Adipocyte (in vitro differentiated cells): ENCODE results near the gene CRIM1.
"Not testable (repeated sequence)": the region's sequence is repeated elsewhere in the genome, so short reads cannot be mapped to it uniquely, and the experiment has no call there.

Experiments used
- DNase-seq: peaks from one replicate; pipeline ENCODE4 v3.0.0-alpha.2; 2015; ENCODE audit warnings: low read depth
- H3K27me3 ChIP-seq: replicated peaks from 2 replicates; pipeline ENCODE4 v1.7.0; 2013; ENCODE audit warnings: mild to moderate bottlenecking, low read length, moderate library complexity; ENCODE audit not compliant: control insufficient read depth, insufficient read depth
- H3K36me3 ChIP-seq: 2 replicates; pipeline ENCODE4 v1.7.0; 2013; ENCODE audit warnings: low read length, mild to moderate bottlenecking, moderate library complexity; ENCODE audit not compliant: control insufficient read depth, insufficient read depth, severe bottlenecking
- H3K4me1 ChIP-seq: 2 replicates; pipeline ENCODE4 v1.7.0; 2013; ENCODE audit warnings: mild to moderate bottlenecking, low read length, moderate library complexity; ENCODE audit not compliant: control insufficient read depth, insufficient read depth
- H3K4me3 ChIP-seq: 2 replicates; pipeline ENCODE4 v1.7.0; 2013; ENCODE audit warnings: mild to moderate bottlenecking, low read length, moderate library complexity
- H3K9ac ChIP-seq: 2 replicates; pipeline ENCODE4 v1.7.0; 2013; ENCODE audit warnings: mild to moderate bottlenecking, low read length, moderate library complexity
- H3K9me3 ChIP-seq: 2 replicates; pipeline ENCODE4 v1.7.0; 2013; ENCODE audit warnings: mild to moderate bottlenecking, low read length, moderate library complexity; ENCODE audit not compliant: control insufficient read depth

Gene CRIM1

DNA sequence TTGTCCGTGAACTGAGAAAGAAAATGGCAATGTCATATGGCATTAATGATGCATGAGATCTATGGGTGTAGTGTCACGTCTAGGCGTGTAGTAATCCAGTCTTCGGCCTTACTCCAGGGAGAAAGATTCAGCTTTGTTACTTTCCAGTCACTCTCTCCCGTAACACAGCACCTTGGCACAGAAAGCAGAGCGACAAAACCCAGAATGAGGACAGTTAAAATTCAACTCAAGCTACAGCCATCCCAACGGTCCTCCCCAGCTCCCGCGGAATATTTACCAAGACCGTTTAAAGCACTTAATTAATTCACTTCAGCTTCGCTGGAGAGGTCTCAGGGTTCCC lies 797 bp upstream of the CRIM1 start:
- Histone ChIP-seq H3K4me1 (peaks cover 40% of the 10 kb centered on the region), H3K36me3 (no peaks in the 10 kb centered on the region), H3K9me3 (no peaks in the 10 kb centered on the region), H3K9ac (peak overlapping the region; percentile 90), H3K4me3 (peak overlapping the region; percentile 92), H3K27me3 (no peaks in the 10 kb centered on the region)
- no peak for DNase-seq

DNA sequence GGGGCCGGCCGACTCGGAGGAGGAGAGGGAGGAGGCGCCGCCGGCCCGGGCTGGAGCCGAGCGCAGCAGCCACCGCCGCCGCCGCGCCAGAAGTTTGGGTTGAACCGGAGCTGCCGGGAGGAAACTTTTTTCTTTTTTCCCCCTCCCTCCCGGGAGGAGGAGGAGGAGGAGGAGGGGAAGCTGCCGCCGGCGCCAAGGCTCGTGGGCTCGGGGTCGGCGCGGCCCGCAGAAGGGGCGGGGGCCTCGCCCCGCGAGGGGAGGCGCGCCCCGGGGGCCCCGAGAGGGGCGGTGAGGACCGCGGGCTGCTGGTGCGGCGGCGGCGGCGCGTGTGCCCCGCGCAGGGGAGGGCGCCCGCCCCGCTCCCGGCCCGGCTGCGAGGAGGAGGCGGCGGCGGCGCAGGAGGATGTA lies 316 bp downstream of the CRIM1 start:
- DNase-seq, result peak; percentile 75
- H3K4me1 ChIP-seq, result peaks cover 50% of the 10 kb centered on the region
- peak overlapping the region; percentile 96 for H3K4me3 ChIP-seq

DNA sequence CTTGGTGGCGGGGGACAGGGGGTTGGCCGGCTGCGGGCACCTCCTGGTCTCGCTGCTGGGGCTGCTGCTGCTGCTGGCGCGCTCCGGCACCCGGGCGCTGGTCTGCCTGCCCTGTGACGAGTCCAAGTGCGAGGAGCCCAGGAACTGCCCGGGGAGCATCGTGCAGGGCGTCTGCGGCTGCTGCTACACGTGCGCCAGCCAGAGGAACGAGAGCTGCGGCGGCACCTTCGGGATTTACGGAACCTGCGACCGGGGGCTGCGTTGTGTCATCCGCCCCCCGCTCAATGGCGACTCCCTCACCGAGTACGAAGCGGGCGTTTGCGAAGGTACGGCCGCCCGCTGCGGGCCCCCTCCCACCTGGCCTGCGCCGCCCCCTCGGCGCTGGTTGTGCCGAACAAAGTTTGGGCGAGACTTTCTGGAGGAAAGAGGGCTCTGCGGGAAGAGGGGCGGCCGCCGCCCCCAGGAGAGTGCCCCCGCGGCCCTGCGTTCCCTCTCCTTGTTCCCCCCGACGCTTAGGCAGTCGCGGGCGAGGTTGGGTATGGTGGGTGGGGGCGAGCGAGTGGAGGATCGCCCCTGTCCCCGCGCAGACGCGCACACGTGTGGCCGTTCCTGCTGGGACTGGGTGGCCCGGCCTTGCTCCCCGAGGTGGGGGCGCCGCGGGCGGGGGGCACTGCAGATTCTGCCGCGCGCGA lies 866 bp downstream of the CRIM1 start:
- Histone ChIP-seq H3K9me3 (no peaks in the 10 kb centered on the region), H3K4me1 (peaks cover 56% of the 10 kb centered on the region), H3K4me3 (peak overlapping the region; percentile 96), H3K36me3 (peaks cover 4% of the 10 kb centered on the region), H3K27me3 (no peaks in the 10 kb centered on the region), H3K9ac (peak overlapping the region; percentile 97)
- no peak for DNase-seq

More for the DNA sequence above, 316 bp downstream of the CRIM1 start:
- no peaks in the 10 kb centered on the region for H3K9me3 ChIP-seq
- peaks cover 3% of the 10 kb centered on the region for H3K36me3 ChIP-seq
- H3K9ac ChIP-seq, result peak overlapping the region; percentile 97
- H3K27me3 ChIP-seq, result no peaks in the 10 kb centered on the region

DNA sequence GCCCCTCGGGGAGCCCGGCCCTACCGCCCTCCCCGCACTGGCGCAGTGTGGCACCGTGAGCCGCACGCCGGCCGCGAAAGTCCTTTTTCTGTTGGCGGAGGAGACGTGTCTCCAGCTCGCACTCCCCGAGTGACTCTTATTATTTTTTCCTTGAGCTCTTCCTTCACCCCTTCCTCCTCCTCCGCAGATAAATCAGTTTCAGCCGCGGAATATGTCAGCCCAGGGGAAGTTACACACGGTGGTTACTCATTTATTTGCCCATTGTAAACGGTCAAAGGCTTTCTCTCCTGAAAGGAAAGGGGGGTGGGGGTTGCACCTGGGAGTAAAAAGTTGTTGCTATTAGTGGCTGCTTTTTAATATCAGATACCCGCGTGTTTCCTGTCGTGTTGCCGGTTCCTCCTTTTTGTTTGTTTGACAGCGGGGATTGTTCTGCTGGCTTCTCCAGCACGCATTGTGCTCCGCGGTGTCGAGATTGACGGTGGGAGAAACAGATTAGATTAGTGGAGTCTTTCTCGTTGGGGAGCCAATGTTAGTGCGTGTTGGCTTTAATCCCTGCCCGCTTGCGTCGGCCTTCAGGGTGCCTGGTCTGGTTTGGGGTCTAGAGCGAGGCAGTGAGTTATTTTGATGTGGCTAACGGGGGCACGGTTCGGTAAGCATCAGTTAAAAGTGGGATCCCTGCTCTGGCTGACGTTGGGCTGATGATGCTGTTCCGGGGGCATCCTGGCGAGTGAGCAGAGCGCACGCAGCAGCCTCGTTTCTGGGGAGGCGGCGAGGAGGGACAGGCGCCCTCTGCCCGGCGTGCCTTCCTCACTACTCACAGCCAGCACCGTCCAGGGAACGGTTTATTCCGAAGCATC lies 1.6 kb downstream of the CRIM1 start:
- H3K4me1 ChIP-seq, result peaks cover 63% of the 10 kb centered on the region
- peak overlapping the region; percentile 96 for H3K4me3 ChIP-seq
- peak; percentile 86 for DNase-seq
- H3K27me3 ChIP-seq, result no peaks in the 10 kb centered on the region
- no peaks in the 10 kb centered on the region for H3K9me3 ChIP-seq
- peak overlapping the region; percentile 97 for H3K9ac ChIP-seq
- peaks cover 4% of the 10 kb centered on the region for H3K36me3 ChIP-seq

DNA sequence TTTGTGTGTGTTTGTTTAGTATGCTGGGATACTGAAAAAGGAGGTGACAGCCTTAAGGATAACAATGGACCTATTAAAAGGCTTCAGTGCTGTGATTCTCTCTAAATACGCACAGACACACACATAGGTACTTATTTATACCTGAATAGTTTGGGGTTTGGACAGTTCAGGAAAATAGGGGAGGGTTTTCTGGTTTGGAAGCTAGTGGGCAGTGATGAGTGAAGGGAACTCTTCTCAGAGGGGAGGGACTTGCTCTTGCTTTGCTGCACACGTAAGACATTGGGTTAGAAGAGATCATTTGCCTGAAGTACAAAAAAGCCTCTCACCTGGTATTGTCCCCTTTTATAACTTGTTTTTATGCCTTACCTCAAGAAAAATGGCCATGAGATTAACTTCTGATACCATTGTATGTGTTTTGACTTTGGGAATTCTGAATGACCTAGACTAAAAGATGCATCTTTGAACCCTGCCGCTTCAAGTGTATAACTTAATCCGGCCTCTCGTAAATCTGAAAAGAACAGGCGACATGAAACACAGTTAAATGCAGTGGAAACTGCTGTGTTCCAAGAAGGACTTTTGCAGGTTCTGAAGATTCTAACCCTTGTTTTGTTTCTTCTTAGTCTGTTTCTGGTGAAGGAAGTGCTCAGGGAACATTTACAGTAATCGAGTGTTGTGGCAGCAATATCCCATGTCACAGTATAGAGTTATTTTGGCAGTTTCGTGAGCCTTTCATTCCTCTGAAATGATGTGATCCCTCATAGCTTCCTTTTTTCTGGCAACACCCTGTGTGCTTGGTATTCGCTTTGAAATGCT lies 2.5 kb downstream of the CRIM1 start:
- no peaks in the 10 kb centered on the region for H3K27me3 ChIP-seq

DNA sequence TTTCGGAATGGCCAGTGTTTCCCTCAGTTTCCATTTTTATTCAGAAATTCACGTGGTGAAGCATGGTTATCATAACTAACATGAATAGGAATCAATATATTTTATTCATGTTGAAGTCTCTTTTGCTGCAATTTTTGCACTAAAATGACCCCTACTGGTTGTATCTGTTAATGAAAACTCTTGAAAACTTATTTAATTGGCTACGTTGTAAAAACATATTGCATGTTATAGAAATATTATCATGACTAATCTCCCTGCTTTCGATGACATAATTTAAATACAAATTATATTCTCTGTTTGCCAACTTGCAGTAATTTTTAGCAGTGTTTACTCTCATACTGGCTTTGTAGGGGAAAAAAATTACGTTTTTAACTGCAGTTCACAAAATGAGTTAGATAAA lies 3.5 kb downstream of the CRIM1 start:
- Histone ChIP-seq H3K9ac (peak overlapping the region; percentile 97), H3K9me3 (no peaks in the 10 kb centered on the region), H3K4me1 (peaks cover 63% of the 10 kb centered on the region), H3K36me3 (peaks cover 4% of the 10 kb centered on the region), H3K27me3 (no peaks in the 10 kb centered on the region), H3K4me3 (peak overlapping the region; percentile 96)
- DNase-seq, result peak; percentile 66

More for the DNA sequence above, 2.5 kb downstream of the CRIM1 start:
- Histone ChIP-seq H3K4me3 (peak overlapping the region; percentile 96), H3K4me1 (peaks cover 63% of the 10 kb centered on the region), H3K36me3 (peaks cover 4% of the 10 kb centered on the region), H3K9me3 (no peaks in the 10 kb centered on the region), H3K9ac (peak overlapping the region; percentile 97)
- peak; percentile 82 for DNase-seq

DNA sequence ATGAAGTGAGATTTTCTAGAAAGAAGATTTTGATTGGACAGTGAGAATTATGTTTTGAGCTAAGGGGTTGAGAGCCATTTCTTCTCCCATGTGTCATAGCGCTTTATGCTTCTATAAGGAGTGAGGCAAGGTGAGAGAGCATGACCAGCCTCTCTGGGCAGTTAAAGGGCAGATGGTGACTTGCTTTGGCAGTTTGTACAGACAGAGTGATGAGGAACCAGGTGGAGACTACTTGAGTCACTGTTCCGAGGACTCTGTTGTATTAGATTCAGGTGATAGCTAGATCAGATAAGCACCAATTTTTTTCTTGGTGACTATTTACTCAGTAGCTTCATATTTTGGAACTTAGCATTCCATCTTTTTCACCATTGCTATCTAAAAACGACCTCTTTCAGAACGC lies 4.5 kb downstream of the CRIM1 start:
- peak overlapping the region; percentile 42 for H3K9ac ChIP-seq
- peaks cover 56% of the 10 kb centered on the region for H3K4me1 ChIP-seq
- H3K36me3 ChIP-seq, result peaks cover 4% of the 10 kb centered on the region
- no peaks in the 10 kb centered on the region for H3K9me3 ChIP-seq
- peak overlapping the region; percentile 96 for H3K4me3 ChIP-seq
- no peak for DNase-seq
- no peaks in the 10 kb centered on the region for H3K27me3 ChIP-seq

DNA sequence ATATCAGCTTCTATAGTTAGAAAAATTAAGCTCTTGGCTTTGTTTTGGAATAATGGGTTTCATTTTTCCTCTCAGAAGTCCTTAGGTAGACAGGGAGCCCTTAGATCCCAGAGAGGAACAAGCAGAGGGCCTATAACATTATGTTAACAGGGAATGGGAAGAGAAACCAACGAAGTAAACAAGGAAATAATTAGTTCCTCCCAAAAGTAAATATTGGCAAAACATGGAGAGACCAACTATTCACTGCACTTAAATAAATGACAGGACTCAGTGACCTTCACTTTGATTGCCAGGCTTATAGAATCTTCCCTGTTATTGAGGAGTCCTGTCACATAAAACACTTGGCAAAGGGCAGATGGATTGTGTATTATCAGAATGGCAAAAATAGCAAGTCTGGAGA lies 5.3 kb downstream of the CRIM1 start:
- H3K4me1 ChIP-seq, result peaks cover 56% of the 10 kb centered on the region
- DNase-seq, result no peak
- peak overlapping the region; percentile 70 for H3K4me3 ChIP-seq
- H3K9ac ChIP-seq, result no peak overlapping the region
- peaks cover 4% of the 10 kb centered on the region for H3K36me3 ChIP-seq
- no peaks in the 10 kb centered on the region for H3K9me3 ChIP-seq
- no peaks in the 10 kb centered on the region for H3K27me3 ChIP-seq

DNA sequence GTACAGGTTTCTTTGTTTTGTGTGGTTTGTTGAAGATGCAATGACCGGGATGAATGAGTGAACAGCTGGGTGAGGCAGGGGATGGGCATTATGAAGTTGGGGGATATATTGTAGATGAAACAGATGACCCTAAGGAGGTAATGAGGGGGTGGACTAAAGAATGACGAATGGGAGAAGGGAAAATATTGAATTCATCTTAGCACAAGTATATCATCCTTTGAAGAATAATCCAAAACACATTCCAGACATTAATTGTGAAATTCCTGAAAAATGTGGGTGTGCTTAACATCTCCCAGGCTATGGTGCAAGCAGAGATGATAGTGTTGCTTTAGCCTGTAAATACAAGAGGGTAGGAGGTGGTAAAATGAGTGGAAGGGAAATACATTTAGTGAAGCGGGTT lies 5.8 kb downstream of the CRIM1 start:
- Histone ChIP-seq H3K9ac (peak overlapping the region; percentile 77), H3K27me3 (no peaks in the 10 kb centered on the region), H3K4me3 (peak overlapping the region; percentile 70), H3K9me3 (no peaks in the 10 kb centered on the region), H3K36me3 (peaks cover 4% of the 10 kb centered on the region), H3K4me1 (peaks cover 59% of the 10 kb centered on the region)
- peak; percentile 69 for DNase-seq

DNA sequence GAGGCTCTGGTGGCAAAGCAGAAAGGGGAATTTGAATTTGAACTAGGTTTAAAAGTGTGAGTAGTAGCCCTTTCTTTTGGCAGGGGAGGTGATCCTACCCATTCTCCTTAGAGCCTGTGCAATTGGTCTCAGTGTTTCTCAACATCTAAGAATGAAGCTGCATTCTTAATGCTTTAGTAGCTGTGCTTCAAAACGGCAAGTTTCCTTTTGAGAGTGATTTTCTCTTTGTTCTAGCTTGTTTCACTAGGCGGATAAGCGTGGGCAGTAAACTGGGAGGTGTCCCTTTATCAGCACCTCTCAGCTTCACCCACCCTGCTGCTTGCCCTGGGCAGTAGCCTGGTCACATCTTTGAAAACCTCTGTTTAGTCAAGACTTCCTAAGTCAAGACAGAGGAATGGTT lies 6.7 kb downstream of the CRIM1 start:
- Histone ChIP-seq H3K4me1 (peaks cover 68% of the 10 kb centered on the region), H3K27me3 (no peaks in the 10 kb centered on the region), H3K9ac (peak overlapping the region; percentile 77), H3K36me3 (peaks cover 4% of the 10 kb centered on the region), H3K9me3 (no peaks in the 10 kb centered on the region), H3K4me3 (peak overlapping the region; percentile 70)
- peak; percentile 88 for DNase-seq

DNA sequence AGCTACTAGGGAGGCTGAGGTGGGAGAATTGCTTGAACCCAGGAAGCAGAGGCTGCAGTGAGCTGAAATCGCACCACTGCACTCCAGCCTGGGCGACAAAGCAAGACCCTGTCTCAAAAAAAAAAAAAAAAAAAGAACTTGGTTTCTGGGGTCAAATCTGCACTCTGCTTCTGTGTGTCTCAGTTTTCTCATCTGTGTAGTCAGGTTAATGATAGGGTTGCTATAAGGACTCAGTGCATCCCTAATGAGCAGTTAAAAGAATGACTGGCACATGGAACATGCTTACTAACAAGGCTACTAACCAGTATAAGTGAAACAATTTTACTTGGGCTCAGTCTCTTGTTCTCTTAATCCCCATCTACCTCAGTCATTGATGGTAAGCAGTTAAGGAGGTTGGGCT lies 7.5 kb downstream of the CRIM1 start:
- H3K4me3 ChIP-seq, DNase-seq, H3K9ac ChIP-seq, H3K27me3 ChIP-seq, H3K36me3 ChIP-seq, H3K9me3 ChIP-seq: not testable (repeated sequence)
- H3K4me1 ChIP-seq, result peaks cover 73% of the 10 kb centered on the region
